ENCODE measurements around the gene ADAD2.

- TF ChIP-seq PRMT5 (CRISPR knock-in tag; IDR thresholded peaks at IDR 0.05) (no peak), IRF9 (tag; IDR thresholded peaks at IDR 0.05) (no peak), TEAD4 (IDR thresholded peaks at IDR 0.05; ENCODE audit: low read length) (no peak), TEAD4 (CRISPR knock-in tag; IDR thresholded peaks at IDR 0.05; ENCODE audit: borderline replicate concordance) (no peak), SREBF1 (IDR thresholded peaks at IDR 0.05; ENCODE audit: borderline replicate concordance, low read depth, low read length) (no peak), HNRNPLL (IDR thresholded peaks at IDR 0.05; ENCODE audit: low read depth, low read length, poor library complexity, severe bottlenecking) (no peak), EZH2 (IDR thresholded peaks at IDR 0.05; ENCODE audit: borderline replicate concordance, low read depth, low read length) (no peak), POLR2AphosphoS5 (IDR thresholded peaks at IDR 0.05; ENCODE audit: control insufficient read depth, insufficient read depth, low read depth, low read length) (no peak)
- TF ChIP-seq, protein P1, sequence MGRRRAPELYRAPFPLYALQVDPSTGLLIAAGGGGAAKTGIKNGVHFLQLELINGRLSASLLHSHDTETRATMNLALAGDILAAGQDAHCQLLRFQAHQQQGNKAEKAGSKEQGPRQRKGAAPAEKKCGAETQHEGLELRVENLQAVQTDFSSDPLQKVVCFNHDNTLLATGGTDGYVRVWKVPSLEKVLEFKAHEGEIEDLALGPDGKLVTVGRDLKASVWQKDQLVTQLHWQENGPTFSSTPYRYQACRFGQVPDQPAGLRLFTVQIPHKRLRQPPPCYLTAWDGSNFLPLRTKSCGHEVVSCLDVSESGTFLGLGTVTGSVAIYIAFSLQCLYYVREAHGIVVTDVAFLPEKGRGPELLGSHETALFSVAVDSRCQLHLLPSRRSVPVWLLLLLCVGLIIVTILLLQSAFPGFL (CRISPR knock-in tag; IDR thresholded peaks at IDR 0.05): no peak
These were observed 19.0 kb downstream of the ADAD2 start for GRCh38 chr16:84209989-84210388.

Measured in K562 (cell line).